ENCODE data around the gene TUT1.

DNA sequence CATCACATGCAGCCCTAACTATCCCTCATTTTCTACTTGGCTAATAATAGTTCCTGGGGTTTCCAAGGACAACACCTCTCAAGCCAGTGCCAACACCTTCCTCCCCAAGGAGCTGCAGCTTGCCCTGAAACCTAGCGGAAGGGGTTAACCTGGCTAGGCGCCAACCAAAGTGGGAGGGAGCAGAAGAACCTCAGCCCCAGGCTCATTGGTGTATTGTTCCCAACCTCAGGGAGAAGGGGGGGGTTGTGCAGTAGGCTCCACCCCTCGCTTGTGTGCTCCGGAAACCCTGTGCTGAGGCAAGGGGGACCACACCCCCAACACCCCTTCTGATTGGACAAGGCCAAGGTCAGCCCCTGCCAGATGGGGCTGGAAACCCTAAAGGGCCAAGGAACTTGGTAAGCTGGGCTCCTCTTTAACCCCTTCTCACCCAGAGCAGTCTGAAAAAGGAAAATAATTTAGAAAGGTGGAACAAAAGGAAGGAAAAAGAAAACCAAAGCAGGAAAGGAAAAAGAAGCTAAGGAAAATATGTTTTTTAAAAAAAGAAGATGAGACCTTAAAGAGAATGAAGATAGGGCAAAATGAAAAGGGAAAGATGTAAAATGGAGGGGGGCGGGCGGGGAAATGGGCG is 7.9 kb upstream of the TUT1 start:
- TF ChIP-seq, protein P1, sequence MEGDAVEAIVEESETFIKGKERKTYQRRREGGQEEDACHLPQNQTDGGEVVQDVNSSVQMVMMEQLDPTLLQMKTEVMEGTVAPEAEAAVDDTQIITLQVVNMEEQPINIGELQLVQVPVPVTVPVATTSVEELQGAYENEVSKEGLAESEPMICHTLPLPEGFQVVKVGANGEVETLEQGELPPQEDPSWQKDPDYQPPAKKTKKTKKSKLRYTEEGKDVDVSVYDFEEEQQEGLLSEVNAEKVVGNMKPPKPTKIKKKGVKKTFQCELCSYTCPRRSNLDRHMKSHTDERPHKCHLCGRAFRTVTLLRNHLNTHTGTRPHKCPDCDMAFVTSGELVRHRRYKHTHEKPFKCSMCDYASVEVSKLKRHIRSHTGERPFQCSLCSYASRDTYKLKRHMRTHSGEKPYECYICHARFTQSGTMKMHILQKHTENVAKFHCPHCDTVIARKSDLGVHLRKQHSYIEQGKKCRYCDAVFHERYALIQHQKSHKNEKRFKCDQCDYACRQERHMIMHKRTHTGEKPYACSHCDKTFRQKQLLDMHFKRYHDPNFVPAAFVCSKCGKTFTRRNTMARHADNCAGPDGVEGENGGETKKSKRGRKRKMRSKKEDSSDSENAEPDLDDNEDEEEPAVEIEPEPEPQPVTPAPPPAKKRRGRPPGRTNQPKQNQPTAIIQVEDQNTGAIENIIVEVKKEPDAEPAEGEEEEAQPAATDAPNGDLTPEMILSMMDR (IDR thresholded peaks at IDR 0.05) = no peak
- no peak for TF ChIP-seq POLR2A (IDR thresholded peaks at IDR 0.05)
